Fibroblast of upper back skin (primary cell): ENCODE results near the gene SLC35F5.
"Not testable (repeated sequence)": the region's sequence is repeated elsewhere in the genome, so short reads cannot be mapped to it uniquely, and the experiment has no call there.

Experiments used
- DNase-seq: peaks from one replicate; pipeline ENCODE4 v3.0.0-alpha.2; 2013

The SLC35F5 gene

DNA sequence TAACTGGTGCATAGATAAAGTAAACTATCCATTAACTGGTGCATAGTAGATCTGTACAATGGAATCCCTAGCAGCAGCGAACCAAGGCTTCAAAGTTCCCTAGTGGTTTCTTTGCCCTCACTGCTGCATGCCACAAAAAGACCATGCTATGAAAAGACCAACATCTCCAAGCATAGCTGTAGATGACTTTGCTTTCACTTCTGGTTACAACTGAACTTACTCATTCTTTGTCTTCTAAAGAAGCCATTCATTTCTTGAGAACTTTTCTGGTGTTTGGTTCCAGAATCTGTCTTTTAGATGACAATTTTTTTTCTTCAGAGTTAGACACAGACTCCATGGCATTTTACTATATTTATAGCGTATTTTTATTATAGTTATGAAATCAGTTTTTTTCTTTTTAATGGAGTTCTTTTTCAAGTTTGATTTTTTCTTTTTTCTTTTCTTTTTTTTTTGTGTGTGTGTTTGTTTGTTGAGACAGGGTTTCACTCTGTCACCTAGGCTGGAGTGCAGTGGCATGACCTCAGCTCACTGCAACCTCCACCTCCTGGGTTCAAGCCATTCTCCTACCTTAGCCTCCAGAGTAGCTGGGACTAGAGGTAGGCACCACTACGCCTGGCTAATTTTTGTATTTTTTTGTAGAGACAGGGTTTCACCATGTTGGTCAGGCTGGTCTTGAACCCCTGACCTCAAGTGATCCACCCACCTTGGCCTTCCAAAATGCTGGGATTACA, 63.6 kb downstream of the SLC35F5 start:
- DNase-seq = no peak

DNA sequence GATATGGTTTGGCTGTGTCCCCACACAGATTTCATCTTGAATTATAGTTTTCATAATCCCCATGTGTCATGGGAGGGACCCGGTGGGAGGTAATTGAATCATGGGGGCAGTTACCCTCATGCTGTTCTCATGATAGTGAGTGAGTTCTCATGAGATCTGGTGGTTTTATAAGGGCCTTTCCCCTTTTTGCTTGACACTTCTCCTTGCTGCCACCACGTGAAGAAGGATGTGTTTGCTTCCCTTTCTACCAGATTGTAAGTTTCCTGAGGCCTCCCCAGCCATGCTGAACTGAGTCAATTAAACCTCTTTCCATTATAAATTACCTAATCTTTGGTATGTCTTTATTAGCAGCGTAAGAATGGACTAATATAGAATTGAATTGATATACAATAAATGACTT, 65.6 kb downstream of the SLC35F5 start:
- not testable (repeated sequence) for DNase-seq

DNA sequence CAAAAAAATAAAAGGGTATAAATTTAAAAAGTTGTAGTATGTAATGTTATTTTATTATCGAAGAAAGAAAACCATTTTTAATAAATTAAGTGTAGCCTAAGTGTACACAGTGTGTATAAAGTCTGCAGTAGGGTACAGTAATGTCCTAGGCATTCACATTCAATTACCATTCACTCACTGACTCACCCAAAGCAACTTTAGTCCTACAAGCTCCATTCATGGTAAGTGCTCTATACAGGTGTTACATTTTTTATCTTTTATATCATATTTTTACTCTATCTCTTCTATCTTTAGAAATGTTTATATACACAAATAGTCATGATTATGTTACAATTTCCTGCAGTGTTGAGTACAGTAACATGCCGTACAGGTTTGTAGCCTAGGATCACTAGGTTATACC, 69.9 kb downstream of the SLC35F5 start:
- DNase-seq = no peak

DNA sequence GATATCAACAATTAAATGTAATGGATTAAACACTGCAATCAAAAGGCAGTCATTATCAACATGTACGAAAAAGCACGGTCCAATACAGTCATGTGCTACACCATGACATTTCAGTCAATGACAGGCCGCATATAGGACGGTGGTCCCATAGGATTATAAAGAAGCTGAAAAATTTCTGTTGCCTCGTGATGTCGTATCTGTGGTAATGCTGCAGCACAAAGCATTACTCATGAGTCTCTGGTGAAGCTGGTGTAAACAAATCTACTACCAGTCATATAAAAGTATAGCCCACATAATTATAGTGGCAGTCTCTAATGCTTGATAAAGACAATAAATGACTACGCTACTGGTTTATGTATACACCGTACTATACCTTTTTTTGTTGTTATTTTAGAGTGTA, 71.0 kb downstream of the SLC35F5 start:
- DNase-seq = no peak

DNA sequence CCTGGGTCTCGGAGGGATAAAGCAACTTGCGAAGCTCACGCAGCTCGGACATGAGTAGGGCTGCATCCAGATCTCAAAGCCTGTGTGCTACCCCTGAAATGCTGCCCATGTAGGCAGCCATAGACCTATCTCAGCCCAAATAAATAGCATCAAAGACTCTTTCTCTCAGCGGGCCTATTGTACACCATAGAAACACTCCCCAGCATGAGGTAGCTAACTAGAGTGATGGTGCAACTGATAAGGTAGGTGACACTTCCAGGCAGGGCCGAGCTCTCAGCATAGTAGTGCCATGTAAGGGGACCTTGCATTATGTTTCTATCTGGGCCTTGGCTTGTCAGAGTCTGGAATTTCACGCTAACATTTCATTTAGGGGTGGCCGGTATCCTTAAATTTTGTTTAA, 77.0 kb downstream of the SLC35F5 start:
- DNase-seq = no peak

DNA sequence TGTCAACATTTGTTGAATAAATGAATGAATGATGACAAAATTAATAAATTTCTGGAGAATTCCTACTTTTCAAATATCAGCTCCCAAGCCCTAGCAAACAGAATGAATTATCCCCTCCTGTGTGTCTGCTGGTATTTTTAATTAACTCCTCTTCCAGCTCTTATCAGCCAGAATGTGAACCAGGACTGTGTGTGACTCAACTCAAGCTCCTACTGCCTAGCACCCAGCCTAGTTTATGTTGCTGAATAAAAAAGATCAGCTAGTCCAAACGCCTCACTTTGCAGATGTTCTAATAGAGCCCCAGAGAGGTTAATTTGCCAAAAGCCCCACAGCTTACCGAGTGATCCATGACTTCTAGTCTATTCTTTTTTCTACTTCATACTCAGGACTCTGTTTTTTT, 79.1 kb downstream of the SLC35F5 start:
- DNase-seq = no peak

DNA sequence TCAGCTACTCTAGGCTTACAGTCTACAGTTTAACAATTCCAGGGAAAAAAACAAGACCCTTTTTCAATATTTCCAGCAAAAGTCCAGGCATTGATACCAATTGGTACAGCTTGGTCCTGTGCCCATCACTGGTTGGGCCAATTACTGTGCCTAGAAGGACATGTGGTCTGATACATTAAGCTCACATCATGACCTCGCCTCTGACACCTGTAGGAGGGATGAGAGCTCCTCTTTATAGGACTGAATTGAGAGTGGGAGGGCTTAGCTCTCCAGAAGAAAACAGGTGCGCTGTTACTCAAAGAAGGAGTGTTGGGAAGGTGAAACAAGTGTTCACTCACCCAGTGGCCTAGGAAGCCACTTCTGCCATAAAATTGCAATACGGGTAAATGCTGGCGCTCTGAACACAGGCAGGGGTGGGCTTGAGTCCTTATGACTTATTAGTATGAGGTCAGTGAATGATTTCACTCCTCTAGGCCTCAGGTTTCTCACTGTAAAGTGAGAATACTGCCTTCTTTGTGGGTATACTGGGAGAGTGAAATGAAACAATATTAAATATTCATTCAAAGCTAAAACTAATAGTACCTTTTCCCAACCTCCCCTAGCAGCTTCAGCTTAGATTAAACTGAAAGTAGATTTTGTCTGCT, 79.7 kb downstream of the SLC35F5 start:
- no peak for DNase-seq

DNA sequence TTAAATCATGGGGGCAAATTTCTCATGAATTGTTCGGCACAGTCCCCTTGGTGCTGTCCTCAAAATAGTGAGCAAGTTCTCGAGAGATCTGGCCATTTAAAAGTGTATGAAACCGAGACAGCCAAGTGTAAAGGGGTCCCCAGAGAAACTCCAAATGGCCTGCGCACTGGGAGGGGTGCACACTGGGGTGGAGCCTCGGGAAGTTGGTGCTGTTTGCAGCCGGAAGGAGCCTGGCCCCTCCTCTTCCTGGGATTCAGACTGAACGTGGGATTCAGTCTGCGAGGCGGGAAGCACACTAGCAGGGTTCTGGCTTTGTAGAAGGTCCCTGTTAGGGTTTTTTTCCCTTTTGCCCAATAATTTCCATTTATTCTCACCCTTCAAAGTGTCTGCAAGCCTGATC, 80.6 kb downstream of the SLC35F5 start:
- DNase-seq = no peak

DNA sequence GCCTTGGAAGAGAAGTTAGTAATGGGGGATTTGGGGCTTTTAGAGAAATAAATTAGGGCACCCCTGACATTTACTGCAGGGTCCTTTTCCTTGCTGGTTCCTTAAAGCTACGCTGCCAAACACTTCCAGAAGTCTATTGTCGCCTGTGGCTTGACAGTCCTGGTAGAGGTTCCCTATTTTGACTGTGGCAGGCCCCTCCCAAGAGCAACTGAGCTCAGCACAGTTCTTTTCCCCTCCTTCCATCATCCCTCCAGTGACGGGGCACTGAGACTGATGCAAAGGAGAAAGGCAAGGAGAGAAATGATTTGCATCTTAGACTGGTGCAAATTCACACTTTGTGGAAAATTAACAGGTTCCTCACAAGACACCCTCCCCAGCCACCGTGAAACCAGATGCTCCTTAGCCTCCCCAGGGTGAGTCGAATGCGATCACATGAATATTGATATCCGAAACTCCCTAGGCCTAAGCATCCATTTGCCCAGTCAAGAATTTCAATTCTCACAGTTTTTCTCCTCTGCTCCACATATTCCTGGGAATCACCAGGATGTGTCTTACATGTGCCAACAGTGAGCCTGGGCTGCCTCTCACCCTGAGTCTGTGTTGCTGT, 84.0 kb downstream of the SLC35F5 start:
- DNase-seq = no peak

DNA sequence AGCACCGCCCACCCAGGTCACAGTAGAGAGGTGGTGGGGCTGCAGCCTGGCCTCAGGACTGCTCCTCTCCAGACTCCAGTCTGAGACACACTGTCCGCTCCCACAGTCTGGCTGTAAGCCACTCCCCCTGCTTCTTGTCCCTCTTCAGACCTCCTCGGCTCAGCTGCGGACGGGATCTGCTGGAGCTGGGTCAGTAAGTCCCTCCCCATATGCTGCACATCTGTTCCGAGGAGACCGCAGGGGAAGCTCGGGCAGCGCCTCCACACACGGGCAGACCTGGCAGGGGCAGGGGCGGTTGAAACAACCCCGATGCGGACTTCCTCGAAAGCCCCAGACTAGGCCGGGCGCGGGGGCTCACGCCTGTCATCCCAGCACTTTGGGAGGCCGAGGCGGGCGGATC, 87.4 kb downstream of the SLC35F5 start:
- not testable (repeated sequence) for DNase-seq

DNA sequence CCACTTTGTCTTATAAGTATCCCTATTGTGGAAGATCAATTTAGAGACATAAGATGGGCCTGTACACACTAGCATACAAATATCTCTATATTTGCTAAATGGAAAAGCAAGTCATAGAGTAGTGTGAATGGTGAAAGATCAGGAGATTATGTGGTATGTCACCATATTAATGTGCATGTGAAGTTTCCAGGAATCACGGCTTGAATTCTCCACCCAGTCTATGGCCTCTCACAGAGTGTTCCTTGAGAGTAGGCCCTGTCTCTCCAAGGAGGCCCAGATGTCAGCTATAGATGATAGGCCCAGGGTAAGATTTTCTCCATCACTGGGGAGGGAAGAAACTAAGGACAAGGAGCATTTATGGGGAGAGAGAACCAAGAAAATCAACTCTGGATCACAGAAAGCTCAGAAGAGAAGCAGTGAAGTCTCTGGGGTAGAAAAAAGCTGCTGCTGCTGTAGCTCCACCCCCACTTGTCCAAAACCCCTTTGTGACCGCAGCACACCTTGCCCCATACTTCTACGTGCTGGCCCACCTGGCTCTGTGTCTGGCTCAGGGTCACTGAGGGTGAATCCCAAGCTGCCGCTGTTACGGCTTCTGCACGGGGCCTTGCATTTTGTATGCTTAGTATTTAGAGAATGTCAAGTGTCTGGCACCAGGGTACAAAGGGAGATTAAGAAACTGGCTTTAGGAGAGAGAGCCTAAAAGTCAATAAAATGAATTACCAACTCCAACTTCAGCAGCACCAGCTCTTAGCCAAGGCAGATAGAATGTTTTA, 91.5 kb downstream of the SLC35F5 start:
- DNase-seq = not testable (repeated sequence)

DNA sequence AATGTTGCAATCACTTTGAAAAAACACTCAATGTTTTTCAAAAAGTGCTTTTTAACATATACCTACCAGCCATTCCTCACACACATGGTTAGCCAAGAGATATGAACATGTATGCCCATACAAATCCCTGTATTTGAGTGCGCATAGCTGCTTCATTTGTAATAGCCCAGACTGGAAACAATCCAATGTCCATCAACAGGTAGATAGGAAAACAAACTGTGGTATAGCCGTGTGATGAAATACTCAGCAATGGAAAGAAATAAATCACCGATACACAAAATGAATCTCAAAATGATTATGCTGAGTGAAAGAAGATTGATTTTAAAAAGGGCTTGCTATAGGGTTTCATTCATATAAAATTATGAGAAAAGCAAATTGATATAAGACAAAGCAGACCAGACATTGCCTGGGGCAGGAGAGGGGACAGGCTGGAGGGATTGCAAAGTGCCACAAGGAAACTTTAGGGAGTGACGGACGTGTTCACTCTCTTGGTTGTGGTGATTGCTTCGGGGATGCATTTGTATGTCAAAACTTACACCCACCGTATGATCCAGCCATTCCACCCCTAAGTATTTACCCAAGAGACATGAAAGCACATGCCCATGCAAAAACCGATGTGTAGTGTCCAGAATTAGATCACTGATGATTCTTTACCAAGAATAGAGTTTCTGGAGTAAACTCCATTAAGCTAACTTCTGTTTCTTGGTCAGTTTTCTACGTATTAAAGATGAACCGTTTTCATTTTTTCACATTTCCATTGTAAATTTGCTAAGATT, 93.0 kb downstream of the SLC35F5 start:
- not testable (repeated sequence) for DNase-seq
